Bronchial epithelial cell (primary cell): ENCODE measurements around the gene BCAS3. TPM values are rescaled to one million over a fixed set of nuclear protein-coding genes. Genes with fewer than 3 reads are reported as not detected.

Experiments used
- DNase-seq: peaks from one replicate; pipeline ENCODE4 v3.0.0-alpha.2; 2010; ENCODE audit warnings: low read depth
- FAIRE-seq: peaks from 2 replicates; lab custom pipeline; 2011; peaks lifted over from hg19 to GRCh38; lab: Jason Lieb, UNC
- H3K27me3 ChIP-seq: 2 replicates; pipeline ENCODE4 v1.5.1; 2011; ENCODE audit warnings: low read length; ENCODE audit not compliant: control insufficient read depth, insufficient read depth
- H3K36me3 ChIP-seq: 2 replicates; pipeline ENCODE4 v1.5.1; 2011; ENCODE audit warnings: low read length; ENCODE audit not compliant: control insufficient read depth, insufficient read depth
- H3K4me3 ChIP-seq: 2 replicates; pipeline ENCODE4 v1.5.1; 2011; ENCODE audit warnings: mild to moderate bottlenecking, low read depth, low read length, control low read depth
- total RNA-seq: library from RNA; depleted of rRNA; stranded (reverse); fragments of >200 nt; gene quantifications from 2 replicates; pipeline ENCODE4 v1.2.1, GENCODE V29; 2014
- TF ChIP-seq, protein P1 (sequence below): IDR thresholded peaks from 2 replicates; pipeline ENCODE4 v1.5.1; 2011; ENCODE audit warnings: mild to moderate bottlenecking, moderate library complexity, low read length, control low read depth, inconsistent platforms; ENCODE audit not compliant: insufficient read depth, severe bottlenecking

Gene BCAS3
- total RNA-seq, 1 donor from 2014 or later = 10.3 TPM

DNA sequence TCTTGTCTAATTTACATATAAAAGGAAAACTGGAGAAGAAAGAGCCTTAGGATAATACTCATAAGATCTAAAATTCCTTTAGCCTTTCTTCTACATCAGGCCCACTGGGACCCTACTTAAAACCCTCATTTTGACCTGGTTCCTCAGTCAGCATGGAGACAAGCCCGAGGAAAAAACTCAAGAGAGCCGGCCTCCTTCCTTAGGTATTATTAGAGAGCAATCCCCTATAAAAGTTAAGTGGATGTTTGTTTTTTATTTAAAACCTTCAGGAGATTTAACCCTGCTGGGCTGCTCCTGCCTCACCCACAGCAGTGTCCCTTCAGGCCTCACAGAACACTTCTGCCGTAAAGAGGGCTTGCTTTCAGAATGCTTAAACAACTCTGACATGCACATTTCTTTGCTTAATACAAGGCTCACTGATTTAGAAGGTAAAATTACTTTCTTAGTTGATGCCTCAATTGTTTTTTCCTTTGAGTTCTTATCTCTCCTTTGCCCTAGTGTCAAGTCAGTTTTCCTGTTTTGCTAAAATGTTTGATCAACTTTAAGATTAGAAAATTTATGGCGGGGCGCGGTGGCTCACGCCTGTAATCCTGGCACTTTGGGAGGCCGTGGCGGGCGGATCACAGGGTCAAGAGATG lies 576.4 kb downstream of the BCAS3 start:
- FAIRE-seq (no peak), DNase-seq (no peak)
- no peak overlapping the region for H3K4me3 ChIP-seq
- H3K27me3 ChIP-seq = no peaks in the 10 kb centered on the region
- TF ChIP-seq, protein P1, sequence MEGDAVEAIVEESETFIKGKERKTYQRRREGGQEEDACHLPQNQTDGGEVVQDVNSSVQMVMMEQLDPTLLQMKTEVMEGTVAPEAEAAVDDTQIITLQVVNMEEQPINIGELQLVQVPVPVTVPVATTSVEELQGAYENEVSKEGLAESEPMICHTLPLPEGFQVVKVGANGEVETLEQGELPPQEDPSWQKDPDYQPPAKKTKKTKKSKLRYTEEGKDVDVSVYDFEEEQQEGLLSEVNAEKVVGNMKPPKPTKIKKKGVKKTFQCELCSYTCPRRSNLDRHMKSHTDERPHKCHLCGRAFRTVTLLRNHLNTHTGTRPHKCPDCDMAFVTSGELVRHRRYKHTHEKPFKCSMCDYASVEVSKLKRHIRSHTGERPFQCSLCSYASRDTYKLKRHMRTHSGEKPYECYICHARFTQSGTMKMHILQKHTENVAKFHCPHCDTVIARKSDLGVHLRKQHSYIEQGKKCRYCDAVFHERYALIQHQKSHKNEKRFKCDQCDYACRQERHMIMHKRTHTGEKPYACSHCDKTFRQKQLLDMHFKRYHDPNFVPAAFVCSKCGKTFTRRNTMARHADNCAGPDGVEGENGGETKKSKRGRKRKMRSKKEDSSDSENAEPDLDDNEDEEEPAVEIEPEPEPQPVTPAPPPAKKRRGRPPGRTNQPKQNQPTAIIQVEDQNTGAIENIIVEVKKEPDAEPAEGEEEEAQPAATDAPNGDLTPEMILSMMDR = no peak
- no peaks in the 10 kb centered on the region for H3K36me3 ChIP-seq

DNA sequence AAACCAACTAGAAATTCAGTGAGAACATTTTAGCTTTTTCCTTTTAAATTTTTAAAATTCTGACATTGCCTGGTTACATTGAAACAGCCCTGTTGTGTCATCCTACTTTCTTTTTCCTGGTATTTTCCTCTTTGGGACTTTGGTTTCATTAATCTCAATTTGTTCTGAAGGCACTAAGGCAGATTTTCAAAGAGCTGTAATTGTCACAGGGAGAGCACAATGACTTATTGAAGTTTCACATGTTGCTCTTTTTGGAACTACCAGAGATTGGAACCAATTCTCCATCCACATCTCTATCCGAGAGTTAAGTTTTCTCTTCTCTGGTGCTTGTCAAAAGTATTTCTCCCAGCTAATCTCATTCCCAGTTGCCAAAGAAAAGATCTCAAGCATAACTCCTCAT lies 577.3 kb downstream of the BCAS3 start:
- no peaks in the 10 kb centered on the region for H3K36me3 ChIP-seq
- no peak for DNase-seq
- FAIRE-seq = no peak
- no peak overlapping the region for H3K4me3 ChIP-seq
- TF ChIP-seq, protein P1 = no peak
- no peaks in the 10 kb centered on the region for H3K27me3 ChIP-seq

DNA sequence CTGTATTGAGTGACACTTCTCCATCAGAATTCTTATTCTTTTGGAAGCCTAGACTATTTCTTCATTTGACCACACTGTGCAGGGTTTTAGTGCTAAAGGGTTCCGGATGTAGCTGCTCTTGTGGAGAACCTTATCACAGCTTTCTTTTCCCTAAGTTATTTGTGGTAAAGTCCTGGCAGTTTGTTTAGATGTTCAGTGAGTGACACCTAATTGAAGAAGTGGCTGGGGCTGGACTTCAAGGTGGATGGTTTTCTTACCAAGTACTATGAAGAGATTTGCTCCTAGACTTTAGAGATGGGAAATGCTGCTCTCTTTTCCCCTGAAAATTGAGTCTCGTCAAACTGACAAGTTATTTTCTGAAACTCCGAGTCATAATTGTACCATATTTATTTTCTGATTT lies 578.0 kb downstream of the BCAS3 start:
- Histone ChIP-seq H3K36me3 (no peaks in the 10 kb centered on the region), H3K4me3 (no peak overlapping the region), H3K27me3 (no peaks in the 10 kb centered on the region)
- TF ChIP-seq, protein P1 = no peak
- FAIRE-seq (no peak), DNase-seq (no peak)

DNA sequence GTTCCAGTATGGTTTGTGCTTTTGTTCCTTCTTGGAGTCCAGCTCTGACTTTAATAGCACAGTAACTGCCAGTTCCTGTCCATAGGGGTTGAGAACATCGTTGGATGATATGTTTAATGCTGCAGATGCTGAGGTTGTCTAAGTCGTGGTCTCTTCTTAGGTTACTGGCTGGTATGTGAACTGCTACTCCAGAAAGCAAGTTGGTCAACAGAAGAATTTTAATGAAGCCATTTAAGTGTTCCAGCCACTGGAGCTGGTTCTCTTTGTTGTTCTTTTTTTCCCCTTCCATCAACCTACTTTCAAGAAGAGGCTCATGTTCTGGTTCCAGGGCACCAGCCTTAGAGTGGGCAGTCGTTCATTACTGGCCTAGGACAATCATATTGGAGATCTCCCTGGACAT lies 581.7 kb downstream of the BCAS3 start:
- FAIRE-seq (no peak), DNase-seq (no peak)
- TF ChIP-seq, protein P1 = no peak
- no peaks in the 10 kb centered on the region for H3K36me3 ChIP-seq
- no peak overlapping the region for H3K4me3 ChIP-seq
- H3K27me3 ChIP-seq = no peaks in the 10 kb centered on the region

DNA sequence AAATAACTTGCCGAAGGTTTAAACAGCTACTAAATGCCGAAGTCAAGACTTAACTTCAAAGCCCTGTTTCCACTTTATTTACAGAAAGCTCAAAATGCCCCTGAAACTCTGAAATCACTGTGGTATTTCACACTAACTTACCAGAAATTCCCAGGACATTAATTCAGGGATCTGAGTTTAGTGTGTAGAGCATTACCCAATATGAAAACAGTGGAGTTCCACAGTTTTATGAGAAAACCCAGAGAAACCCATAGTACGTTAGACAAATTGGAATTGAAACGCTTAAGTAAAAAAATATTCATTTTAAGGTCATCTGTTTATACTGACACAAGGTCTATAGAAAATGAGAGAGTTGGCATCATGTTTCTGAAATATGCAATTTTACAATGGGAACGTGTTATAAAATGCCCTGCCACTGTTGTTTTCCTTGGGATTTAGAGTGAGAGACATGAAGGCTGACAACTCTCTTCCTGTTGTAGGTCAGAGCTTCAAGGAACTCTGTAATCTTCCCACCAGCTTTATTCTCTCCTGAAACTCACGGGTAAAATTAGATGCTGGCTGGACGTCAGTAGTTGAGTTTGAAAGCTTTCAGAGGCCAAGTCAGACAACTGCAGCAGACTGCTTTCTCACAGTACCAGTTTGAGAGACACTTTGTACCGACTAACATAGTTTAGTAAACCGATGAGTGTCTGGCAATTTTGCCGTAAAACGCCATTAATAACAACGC lies 582.6 kb downstream of the BCAS3 start:
- no peaks in the 10 kb centered on the region for H3K27me3 ChIP-seq
- FAIRE-seq = no peak
- TF ChIP-seq, protein P1 = no peak
- DNase-seq = no peak
- no peaks in the 10 kb centered on the region for H3K36me3 ChIP-seq
- H3K4me3 ChIP-seq = no peak overlapping the region
